ENCODE results near the gene SLC9A9. TPM values are rescaled to one million over a fixed set of nuclear protein-coding genes. Genes with fewer than 3 reads are reported as not detected.
A peak's percentile ranks its signal among the peaks of the same experiment; 100 is the strongest.
"Not testable (repeated sequence)": the region's sequence is repeated elsewhere in the genome, so short reads cannot be mapped to it uniquely, and the experiment has no call there.

SLC9A9 gene
- total RNA-seq, 4 donors from 2014 or later, result 10.1 to 27.2 (median 16.7) TPM

DNA sequence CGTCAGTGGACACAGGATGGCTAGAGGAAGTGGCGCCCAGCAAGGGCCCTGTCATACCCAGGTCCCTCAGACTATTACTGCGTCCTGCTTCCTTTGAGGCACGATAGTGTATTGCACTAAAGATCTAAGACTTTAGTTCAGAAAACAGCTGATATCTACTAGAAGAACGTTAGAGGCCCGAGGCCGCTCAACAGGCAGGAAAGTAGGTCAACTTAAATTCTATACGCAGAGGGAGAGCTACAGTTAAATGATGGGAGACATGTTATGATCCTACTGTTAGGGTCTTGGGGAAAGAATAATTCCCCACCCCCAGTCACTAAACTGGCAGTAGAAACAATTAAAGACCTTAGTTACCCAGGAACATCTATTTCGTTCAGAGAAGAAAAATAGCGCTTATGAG is 410.9 kb downstream of the SLC9A9 start:
- Histone ChIP-seq H3K4me1 (peaks cover 0 to 3% (median 0%) of the 10 kb centered on the region in 3 donors), H3K27me3 (no peaks in the 10 kb centered on the region), H3K9me3 (no peaks in the 10 kb centered on the region), H3K4me3 (no peak overlapping the region), H3K36me3 (no peaks in the 10 kb centered on the region), H3K27ac (no peak overlapping the region)
- WGBS, 2 donors (ENCODE audit: low coverage in 1 of 2), result 94 to 100% methylated on average over 3 to 7 of the region's 10 CpGs
- TF ChIP-seq POLR2A (IDR thresholded peaks at IDR 0.05) (no peak), EP300 (IDR thresholded peaks at IDR 0.05) (no peak), POLR2AphosphoS5 (IDR thresholded peaks at IDR 0.05) (no peak)
- TF ChIP-seq, protein P1, sequence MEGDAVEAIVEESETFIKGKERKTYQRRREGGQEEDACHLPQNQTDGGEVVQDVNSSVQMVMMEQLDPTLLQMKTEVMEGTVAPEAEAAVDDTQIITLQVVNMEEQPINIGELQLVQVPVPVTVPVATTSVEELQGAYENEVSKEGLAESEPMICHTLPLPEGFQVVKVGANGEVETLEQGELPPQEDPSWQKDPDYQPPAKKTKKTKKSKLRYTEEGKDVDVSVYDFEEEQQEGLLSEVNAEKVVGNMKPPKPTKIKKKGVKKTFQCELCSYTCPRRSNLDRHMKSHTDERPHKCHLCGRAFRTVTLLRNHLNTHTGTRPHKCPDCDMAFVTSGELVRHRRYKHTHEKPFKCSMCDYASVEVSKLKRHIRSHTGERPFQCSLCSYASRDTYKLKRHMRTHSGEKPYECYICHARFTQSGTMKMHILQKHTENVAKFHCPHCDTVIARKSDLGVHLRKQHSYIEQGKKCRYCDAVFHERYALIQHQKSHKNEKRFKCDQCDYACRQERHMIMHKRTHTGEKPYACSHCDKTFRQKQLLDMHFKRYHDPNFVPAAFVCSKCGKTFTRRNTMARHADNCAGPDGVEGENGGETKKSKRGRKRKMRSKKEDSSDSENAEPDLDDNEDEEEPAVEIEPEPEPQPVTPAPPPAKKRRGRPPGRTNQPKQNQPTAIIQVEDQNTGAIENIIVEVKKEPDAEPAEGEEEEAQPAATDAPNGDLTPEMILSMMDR (IDR thresholded peaks at IDR 0.05), result no peak
- ATAC-seq, result no peak

DNA sequence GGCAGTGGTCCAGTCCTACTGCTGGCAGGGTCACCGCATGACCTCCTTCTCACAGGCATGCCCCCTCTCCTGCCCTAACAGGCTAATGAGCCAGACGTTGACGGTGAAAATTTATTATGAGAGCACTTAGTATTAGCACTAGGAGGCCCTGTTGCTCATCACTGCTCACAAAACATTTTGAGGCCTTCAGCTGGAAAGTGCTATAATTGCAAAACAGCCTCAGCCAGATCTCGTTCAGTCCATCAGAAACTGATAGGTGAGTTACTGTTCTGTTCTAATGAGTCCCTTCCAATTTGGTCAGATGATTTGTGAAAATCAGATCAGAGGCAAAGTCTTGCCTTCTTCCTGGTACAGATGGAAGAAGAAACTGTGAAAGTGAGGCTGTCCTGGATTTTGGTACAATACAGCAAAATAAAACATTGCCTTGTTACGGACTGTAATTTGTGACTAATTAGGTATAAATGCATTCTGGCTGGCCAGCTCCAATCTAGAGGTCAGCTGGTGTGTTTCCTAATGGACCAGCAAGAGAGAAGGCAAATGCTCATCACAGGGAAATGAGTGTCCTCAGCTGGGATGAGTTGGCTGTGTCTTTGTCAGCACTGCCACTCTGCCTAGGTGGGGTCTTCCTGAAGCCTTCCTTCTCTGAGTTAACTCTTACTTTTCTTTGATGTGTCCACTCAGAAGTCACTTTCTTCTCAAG is 411.9 kb downstream of the SLC9A9 start:
- Histone ChIP-seq H3K27ac (no peak overlapping the region), H3K4me1 (peaks cover 0 to 10% (median 0%) of the 10 kb centered on the region in 3 donors), H3K4me3 (no peak overlapping the region), H3K27me3 (no peaks in the 10 kb centered on the region), H3K36me3 (no peaks in the 10 kb centered on the region), H3K9me3 (no peaks in the 10 kb centered on the region)
- WGBS, 2 donors (ENCODE audit: low coverage in 1 of 2), result 85 to 100% methylated on average over 2 to 4 of the region's 5 CpGs
- no peak for ATAC-seq
- TF ChIP-seq POLR2AphosphoS5 (IDR thresholded peaks at IDR 0.05), result no peak
- TF ChIP-seq EP300 (IDR thresholded peaks at IDR 0.05), result no peak
- no peak for TF ChIP-seq POLR2A (IDR thresholded peaks at IDR 0.05)
- TF ChIP-seq, protein P1 (IDR thresholded peaks at IDR 0.05), result no peak

DNA sequence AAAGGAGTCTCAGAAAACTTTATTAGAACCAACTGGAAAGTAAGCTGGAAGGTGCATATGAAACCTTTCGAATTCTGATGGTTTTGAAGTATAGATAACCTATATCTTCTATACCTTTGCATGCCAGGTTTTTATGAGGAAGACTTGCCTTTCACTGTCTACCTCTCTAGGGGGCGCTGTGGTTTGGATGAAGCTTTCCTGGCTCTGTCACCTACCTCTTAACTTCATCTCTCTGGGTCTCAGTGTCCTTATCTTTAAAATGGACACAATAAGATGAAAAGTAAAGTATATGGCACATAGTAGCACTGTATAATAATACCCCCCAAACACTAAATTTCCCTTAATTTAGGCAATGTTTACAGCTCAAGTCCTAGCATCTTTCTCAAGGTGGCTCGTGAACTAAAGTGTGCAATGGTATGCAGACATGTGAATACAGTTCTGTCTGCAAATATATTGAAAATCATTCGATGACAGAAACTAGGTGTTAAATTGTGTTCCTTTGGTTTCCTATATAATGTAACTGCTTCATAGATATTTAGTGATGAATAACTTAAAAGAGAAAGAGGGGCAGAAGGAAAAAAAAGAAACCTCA is 414.4 kb downstream of the SLC9A9 start:
- ATAC-seq, result no peak
- 67 to 76% methylated on average over 3 to 4 of the region's 4 CpGs for WGBS, 2 donors (ENCODE audit: low coverage in 1 of 2)
- peaks cover 0 to 10% (median 0%) of the 10 kb centered on the region in 3 donors for H3K4me1 ChIP-seq
- H3K27me3 ChIP-seq, result no peaks in the 10 kb centered on the region
- no peaks in the 10 kb centered on the region for H3K36me3 ChIP-seq
- no peaks in the 10 kb centered on the region for H3K9me3 ChIP-seq
- H3K4me3 ChIP-seq, result no peak overlapping the region
- H3K27ac ChIP-seq, result no peak overlapping the region
- TF ChIP-seq POLR2AphosphoS5 (IDR thresholded peaks at IDR 0.05), result no peak
- TF ChIP-seq, protein P1 (IDR thresholded peaks at IDR 0.05), result peak in 1 of 4 experiments; percentile 29

DNA sequence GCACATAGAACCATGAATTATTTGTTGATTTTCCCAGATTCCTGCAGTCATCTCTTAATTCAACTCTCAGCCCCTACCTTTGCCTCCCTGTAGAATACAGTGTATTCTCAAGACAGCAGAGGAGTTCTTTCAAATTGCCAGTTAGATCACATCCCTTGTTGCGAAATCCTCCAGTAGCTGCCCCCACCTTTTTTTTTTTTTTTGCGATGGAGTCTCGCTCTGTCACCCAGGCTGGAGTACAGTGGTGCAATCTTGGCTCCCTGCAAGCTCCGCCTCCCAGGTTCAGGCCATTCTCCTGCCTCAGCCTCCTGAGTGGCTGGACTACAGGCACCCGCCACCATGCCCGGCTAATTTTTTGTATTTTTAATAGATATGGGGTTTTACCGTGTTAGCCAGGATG is 417.0 kb downstream of the SLC9A9 start:
- H3K4me1 ChIP-seq, result peaks cover 0 to 10% (median 0%) of the 10 kb centered on the region in 3 donors
- not testable (repeated sequence) for H3K27me3 ChIP-seq, ATAC-seq, H3K4me3 ChIP-seq, H3K36me3 ChIP-seq, H3K27ac ChIP-seq, H3K9me3 ChIP-seq
- WGBS, 2 donors (ENCODE audit: low coverage in 1 of 2), result 68 to 100% methylated on average over 3 to 4 of the region's 7 CpGs

DNA sequence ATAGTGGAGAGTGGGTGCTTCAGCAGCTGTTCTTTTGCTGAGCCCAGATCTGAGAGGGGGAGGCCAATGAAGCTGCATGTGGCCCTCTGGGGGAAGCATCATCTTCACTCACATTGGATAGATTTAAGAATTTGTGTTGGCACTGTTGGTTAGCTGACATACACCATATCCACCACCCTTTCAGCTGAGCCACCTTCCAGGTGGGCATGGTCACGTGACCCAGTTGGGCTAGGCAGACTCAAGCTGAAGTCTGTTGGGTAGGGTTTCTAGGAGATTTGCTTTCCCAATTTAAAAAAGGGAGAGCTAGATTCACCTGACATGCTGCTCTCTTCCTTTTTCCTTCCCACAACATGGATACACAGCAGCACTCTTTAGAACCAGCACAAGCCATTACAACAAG is 417.7 kb downstream of the SLC9A9 start:
- no peak overlapping the region for H3K27ac ChIP-seq
- H3K4me3 ChIP-seq, result no peak overlapping the region
- no peaks in the 10 kb centered on the region for H3K27me3 ChIP-seq
- no peaks in the 10 kb centered on the region for H3K36me3 ChIP-seq
- peaks cover 0 to 10% (median 0%) of the 10 kb centered on the region in 3 donors for H3K4me1 ChIP-seq
- no peak for ATAC-seq
- WGBS, 2 donors (ENCODE audit: low coverage in 1 of 2), result 86 to 100% methylated on average over 1 of the region's 1 CpG
- H3K9me3 ChIP-seq, result no peaks in the 10 kb centered on the region
- TF ChIP-seq POLR2AphosphoS5 (IDR thresholded peaks at IDR 0.05) (no peak), POLR2A (IDR thresholded peaks at IDR 0.05) (no peak), EP300 (IDR thresholded peaks at IDR 0.05) (no peak)
- TF ChIP-seq, protein P1 (IDR thresholded peaks at IDR 0.05), result no peak

Measured in gastroesophageal sphincter (tissue), 4 donors.